ENCODE results near the gene F5.
A peak's percentile ranks its signal among the peaks of the same experiment; 100 is the strongest.

Gene F5

GRCh38 chr1:169604781-169605560, 18.7 kb upstream of the F5 start:
- no peak for TF ChIP-seq CTCF (IDR thresholded peaks at IDR 0.05)

DNA sequence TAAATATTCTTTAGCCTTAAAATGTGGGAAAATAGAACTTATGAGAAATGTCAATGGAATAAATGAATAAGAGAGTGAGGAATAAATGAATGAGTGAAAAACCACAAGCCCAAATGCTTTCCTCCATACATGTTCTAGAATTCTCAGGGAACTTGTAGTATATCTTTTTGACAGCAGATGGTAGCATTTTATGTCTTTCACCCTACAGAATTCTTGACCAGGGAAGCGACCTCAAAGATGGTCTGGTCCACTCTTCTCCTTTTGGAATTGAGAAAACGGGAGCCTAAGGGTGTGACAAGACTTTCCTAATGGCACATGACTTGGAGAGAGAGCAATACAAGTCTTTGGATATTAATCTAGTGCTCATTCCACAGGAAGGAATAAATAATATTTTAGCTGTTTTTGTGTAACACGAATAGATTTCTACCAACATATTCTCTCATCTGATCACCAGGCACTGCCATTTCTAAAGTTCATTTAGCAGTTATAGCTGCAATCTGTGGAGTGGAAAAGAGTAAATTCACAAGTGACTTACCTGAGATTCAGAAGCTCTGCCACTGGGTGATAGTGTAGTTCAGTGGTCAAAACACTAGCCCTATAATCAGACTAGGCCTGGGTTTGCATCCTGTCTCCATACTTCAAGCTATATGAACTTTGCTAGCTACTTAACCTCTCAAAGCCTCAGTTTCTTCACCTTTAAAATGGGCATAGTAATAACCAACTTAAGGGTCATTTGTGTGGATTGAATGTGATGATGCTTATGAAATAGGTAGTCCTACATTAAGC, 15.0 kb upstream of the F5 start:
- peak; percentile 55 for TF ChIP-seq CTCF (IDR thresholded peaks at IDR 0.05)

DNA sequence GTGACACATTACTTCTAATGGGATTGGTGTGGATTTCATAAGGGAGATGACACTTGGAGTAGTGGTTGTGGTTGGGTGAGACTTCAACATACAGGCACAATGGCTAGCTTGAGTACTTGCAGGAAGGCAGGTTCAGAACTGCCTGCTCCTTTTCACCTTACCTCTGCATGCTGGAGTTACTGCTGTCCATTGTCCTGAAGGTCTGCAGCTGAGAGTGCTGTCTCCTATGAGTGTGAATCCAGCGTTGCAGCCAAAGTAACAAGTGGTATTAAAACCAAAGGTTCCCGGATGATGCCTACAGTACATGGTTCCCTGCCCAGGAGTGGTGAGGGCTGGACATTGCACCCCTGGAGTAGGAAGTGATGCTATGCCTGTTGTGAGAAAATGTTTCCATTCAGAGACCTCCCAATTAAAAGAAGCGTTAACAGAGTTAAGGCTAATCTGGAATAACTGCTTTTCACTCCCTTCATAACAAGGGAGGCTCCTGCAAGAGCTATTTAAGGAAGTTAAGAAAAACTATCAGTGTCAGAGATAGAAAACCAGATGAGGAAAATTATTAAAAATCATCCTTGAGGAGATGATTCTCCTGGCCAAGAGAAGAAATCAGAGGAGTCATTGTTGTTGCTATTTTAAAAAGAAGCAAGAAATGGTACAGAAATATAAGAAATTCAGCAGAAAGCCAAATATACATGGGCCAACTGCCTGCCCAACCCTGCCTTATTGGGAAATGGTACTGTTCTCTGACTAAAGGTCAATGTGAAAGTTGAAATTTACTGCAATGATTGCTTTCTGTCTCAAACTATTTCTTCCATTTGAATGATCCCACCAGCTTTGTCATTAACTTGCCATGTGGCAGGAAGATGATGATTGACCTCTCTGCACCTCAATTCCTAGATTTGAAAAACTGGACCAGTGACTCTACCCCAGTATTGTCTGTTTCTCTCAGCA, 9.8 kb upstream of the F5 start:
- no peak for TF ChIP-seq CTCF (IDR thresholded peaks at IDR 0.05)

DNA sequence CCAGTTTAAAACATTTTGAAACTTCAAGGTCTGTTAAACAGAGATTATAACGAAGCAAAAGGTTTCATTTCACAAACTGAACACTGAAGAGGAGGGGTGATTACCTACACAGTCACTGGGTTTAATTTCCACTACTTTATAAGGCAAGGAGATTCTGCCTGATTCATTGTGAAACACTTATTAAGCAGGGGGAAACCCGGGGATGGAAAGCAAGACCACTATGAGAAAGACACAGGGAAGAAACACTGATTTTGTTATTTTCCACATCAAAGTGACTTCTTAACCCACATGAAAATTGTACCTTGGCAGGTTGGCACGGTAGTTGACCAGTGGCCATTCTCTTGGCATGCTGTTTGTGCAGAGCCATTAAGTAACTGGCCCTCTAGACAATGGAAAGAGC, 8.1 kb upstream of the F5 start:
- TF ChIP-seq CTCF (IDR thresholded peaks at IDR 0.05): no peak

DNA sequence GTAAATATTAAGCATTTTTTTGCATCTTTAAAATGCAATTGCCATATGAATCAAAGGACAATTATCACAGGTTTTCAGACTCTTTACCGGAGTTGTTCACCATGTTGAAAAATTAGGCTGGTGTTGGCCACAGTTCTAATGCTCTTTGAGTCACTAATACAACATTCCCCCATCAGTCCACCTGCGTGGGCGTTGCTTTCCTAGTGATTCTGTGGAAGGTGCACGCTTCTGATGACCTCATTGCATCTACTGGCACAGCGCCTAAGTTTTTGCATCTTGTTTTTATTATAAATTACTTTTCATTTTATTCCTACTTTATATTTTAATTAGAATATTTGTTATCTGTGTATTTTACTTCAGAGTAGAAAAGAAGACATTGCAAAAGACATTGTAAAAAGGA, 4.7 kb upstream of the F5 start:
- TF ChIP-seq CTCF (IDR thresholded peaks at IDR 0.05): no peak

DNA sequence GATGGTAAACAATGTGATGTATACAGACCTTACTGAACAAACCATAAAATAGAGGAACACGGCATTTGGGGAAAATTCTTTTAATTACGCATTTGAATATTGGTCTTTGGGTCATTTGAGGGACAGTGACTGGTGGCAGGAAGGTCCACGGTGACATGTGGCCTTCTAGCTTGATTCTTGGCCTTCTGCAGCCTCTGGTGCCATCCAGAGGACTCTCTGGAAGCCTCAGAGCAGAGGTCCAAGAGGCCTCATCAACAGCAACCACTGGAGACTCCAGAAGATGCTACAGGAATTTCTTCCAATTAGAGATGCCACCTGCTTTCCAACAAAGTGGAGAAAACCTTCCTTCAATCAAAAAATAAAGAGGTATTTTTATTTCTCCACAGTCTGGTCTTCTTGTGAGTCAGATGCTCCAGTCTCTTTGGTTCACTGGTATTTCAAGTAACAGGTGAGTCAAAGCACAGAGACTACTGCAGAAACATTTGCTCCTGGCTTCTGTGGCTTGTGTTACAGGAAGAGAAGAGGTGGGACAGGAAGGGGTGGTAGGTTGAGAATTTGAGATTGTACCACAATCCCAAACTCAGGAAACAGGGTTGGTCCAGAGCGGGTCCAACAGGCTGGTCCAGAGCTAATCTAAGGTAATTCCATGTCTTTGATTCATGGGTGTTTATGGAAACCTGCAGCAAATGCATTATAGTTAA, 2.7 kb upstream of the F5 start:
- no peak for TF ChIP-seq CTCF (IDR thresholded peaks at IDR 0.05)

GRCh38 chr1:169588112-169588511, 1.8 kb upstream of the F5 start:
- no peak for TF ChIP-seq CTCF (IDR thresholded peaks at IDR 0.05)
